ENCODE results near the gene CDH23.

- no peak for TF ChIP-seq CTCF (conservative IDR thresholded peaks at IDR 0.05 in 1 of 2, IDR thresholded peaks at IDR 0.05 in 1 of 2; ENCODE audit: low read depth in 1 of 2, low read length in 2 of 2)
- TF ChIP-seq EZH2 (IDR thresholded peaks at IDR 0.05; ENCODE audit: low read length, missing control alignments): no peak
Measured at GRCh38 chr10:71549766-71550533, 153.2 kb downstream of the CDH23 start.

Measured in fibroblast of lung (primary cell).